Activated effector memory CD4-positive, alpha-beta T cell treated with anti-CD3 and anti-CD28 coated beads, Interleukin-2, amount 50 U/mL, for 16 hours (primary cell): ENCODE measurements around the gene RAB3D.
"Not testable (repeated sequence)": the region's sequence is repeated elsewhere in the genome, so short reads cannot be mapped to it uniquely, and the experiment has no call there.

Source experiments
- DNase-seq: peaks from one replicate; pipeline ENCODE4 v3.0.0-alpha.2; 2020

RAB3D gene

GRCh38 chr19:11337080-11337479, 2.4 kb downstream of the RAB3D start:
- no peak for DNase-seq

GRCh38 chr19:11335449-11336146, 3.9 kb downstream of the RAB3D start:
- DNase-seq, result no peak

GRCh38 chr19:11333838-11334237, 5.6 kb downstream of the RAB3D start:
- not testable (repeated sequence) for DNase-seq

- no peak for DNase-seq
Observed at GRCh38 chr19:11332822-11333221, 6.6 kb downstream of the RAB3D start.

GRCh38 chr19:11331502-11331901, 8.0 kb downstream of the RAB3D start:
- DNase-seq, result no peak

GRCh38 chr19:11330127-11330526, 9.3 kb downstream of the RAB3D start:
- DNase-seq, result no peak

- no peak for DNase-seq
Observed at GRCh38 chr19:11325544-11325943, 13.9 kb downstream of the RAB3D start.

GRCh38 chr19:11324748-11325389, 14.6 kb downstream of the RAB3D start:
- DNase-seq, result no peak

- no peak for DNase-seq
Observed at GRCh38 chr19:11324079-11324661, 15.3 kb downstream of the RAB3D start.

- no peak for DNase-seq
Observed at GRCh38 chr19:11323601-11324078, 15.8 kb downstream of the RAB3D start.

GRCh38 chr19:11322269-11323024, 17.0 kb downstream of the RAB3D start:
- DNase-seq, result no peak

- DNase-seq, result no peak
Observed at GRCh38 chr19:11321191-11322126, 18.0 kb downstream of the RAB3D start.

GRCh38 chr19:11320278-11320995, 19.0 kb downstream of the RAB3D start:
- not testable (repeated sequence) for DNase-seq

- no peak for DNase-seq
Observed at GRCh38 chr19:11306337-11306736, 33.1 kb downstream of the RAB3D start.

- DNase-seq, result no peak
Observed at GRCh38 chr19:11304936-11305335, 34.5 kb downstream of the RAB3D start.

- DNase-seq, result no peak
Observed at GRCh38 chr19:11300811-11301120, 38.7 kb downstream of the RAB3D start.

- no peak for DNase-seq
Observed at GRCh38 chr19:11299946-11300810, 39.3 kb downstream of the RAB3D start.

- DNase-seq, result no peak
Observed at GRCh38 chr19:11296264-11296663, 43.2 kb downstream of the RAB3D start.

- DNase-seq, result no peak
Observed at GRCh38 chr19:11295665-11296245, 43.7 kb downstream of the RAB3D start, which contains the start of gene TSPAN16. TSS of gene TSPAN16 (plus strand) at chr19:11296160. CDS start at chr19:11296298, 138 bp downstream.

GRCh38 chr19:11295180-11295579, 44.3 kb downstream of the RAB3D start:
- DNase-seq, result no peak
